ENCODE measurements around the gene ZFP69B.

ZFP69B gene

GRCh38 chr1:40422630-40423263 is 27.5 kb upstream of the ZFP69B start:
- H3K36me3 ChIP-seq (ENCODE audit: control insufficient read depth, low read length): peaks cover 40% of the 10 kb centered on the region

GRCh38 chr1:40423264-40423642 is 27.0 kb upstream of the ZFP69B start:
- Histone ChIP-seq H3K36me3 (ENCODE audit: control insufficient read depth, low read length) (peaks cover 35% of the 10 kb centered on the region), H3K4me1 (ENCODE audit: control insufficient read depth, low read length) (no peaks in the 10 kb centered on the region), H3K9me2 (replicated peaks; ENCODE audit: control insufficient read depth, low read length) (no peaks in the 10 kb centered on the region), H3K27me3 (ENCODE audit: control insufficient read depth, low read length) (no peaks in the 10 kb centered on the region), H3K4me2 (ENCODE audit: low read length) (no peak overlapping the region), H3K27ac (ENCODE audit: low read depth, low read length) (no peak overlapping the region), H3F3A (ENCODE audit: control insufficient read depth, insufficient read depth) (no peaks in the 10 kb centered on the region), H3K4me3 (ENCODE audit: low read length) (no peak overlapping the region), H3K9me3 (ENCODE audit: control insufficient read depth, insufficient read depth, low read length) (no peaks in the 10 kb centered on the region), H4K20me1 (ENCODE audit: control insufficient read depth, insufficient read depth, low read depth, low read length) (no peaks in the 10 kb centered on the region), H3K79me2 (ENCODE audit: control insufficient read depth, low read length) (no peaks in the 10 kb centered on the region)
- TF ChIP-seq CTCF (IDR thresholded peaks at IDR 0.05; ENCODE audit: low read depth, low read length, poor library complexity, severe bottlenecking) (no peak), EZH2phosphoT487 (IDR thresholded peaks at IDR 0.05; ENCODE audit: borderline replicate concordance, low read length) (no peak)

More at GRCh38 chr1:40422630-40423263, 27.5 kb upstream of the ZFP69B start:
- no peak overlapping the region for H3K4me3 ChIP-seq (ENCODE audit: low read length)
- no peak overlapping the region for H3K27ac ChIP-seq (ENCODE audit: low read depth, low read length)
- no peaks in the 10 kb centered on the region for H3K9me2 ChIP-seq (replicated peaks; ENCODE audit: control insufficient read depth, low read length)
- no peaks in the 10 kb centered on the region for H3K27me3 ChIP-seq (ENCODE audit: control insufficient read depth, low read length)
- no peaks in the 10 kb centered on the region for H3F3A ChIP-seq (ENCODE audit: control insufficient read depth, insufficient read depth)
- H3K9me3 ChIP-seq (ENCODE audit: control insufficient read depth, insufficient read depth, low read length): no peaks in the 10 kb centered on the region
- H4K20me1 ChIP-seq (ENCODE audit: control insufficient read depth, insufficient read depth, low read depth, low read length): no peaks in the 10 kb centered on the region
- no peak overlapping the region for H3K4me2 ChIP-seq (ENCODE audit: low read length)
- no peaks in the 10 kb centered on the region for H3K4me1 ChIP-seq (ENCODE audit: control insufficient read depth, low read length)
- no peaks in the 10 kb centered on the region for H3K79me2 ChIP-seq (ENCODE audit: control insufficient read depth, low read length)
- TF ChIP-seq EZH2phosphoT487 (IDR thresholded peaks at IDR 0.05; ENCODE audit: borderline replicate concordance, low read length): no peak
- TF ChIP-seq CTCF (IDR thresholded peaks at IDR 0.05; ENCODE audit: low read depth, low read length, poor library complexity, severe bottlenecking): no peak

- H3K4me2 ChIP-seq (ENCODE audit: low read length): no peak overlapping the region
- no peaks in the 10 kb centered on the region for H4K20me1 ChIP-seq (ENCODE audit: control insufficient read depth, insufficient read depth, low read depth, low read length)
Measured at GRCh38 chr1:40423951-40424618, 26.2 kb upstream of the ZFP69B start.

More at GRCh38 chr1:40423951-40424618, 26.2 kb upstream of the ZFP69B start:
- no peak for TF ChIP-seq EZH2phosphoT487 (IDR thresholded peaks at IDR 0.05; ENCODE audit: borderline replicate concordance, low read length)
- TF ChIP-seq CTCF (IDR thresholded peaks at IDR 0.05; ENCODE audit: low read depth, low read length, poor library complexity, severe bottlenecking): no peak
- H3F3A ChIP-seq (ENCODE audit: control insufficient read depth, insufficient read depth): peaks cover 3% of the 10 kb centered on the region; the same call in 1 of the 2 replicates
- no peak overlapping the region for H3K27ac ChIP-seq (ENCODE audit: low read depth, low read length)
- H3K4me1 ChIP-seq (ENCODE audit: control insufficient read depth, low read length): no peaks in the 10 kb centered on the region
- H3K27me3 ChIP-seq (ENCODE audit: control insufficient read depth, low read length): no peaks in the 10 kb centered on the region
- H3K79me2 ChIP-seq (ENCODE audit: control insufficient read depth, low read length): no peaks in the 10 kb centered on the region
- no peaks in the 10 kb centered on the region for H3K9me3 ChIP-seq (ENCODE audit: control insufficient read depth, insufficient read depth, low read length)
- no peak overlapping the region for H3K4me3 ChIP-seq (ENCODE audit: low read length)
- peaks cover 27% of the 10 kb centered on the region for H3K36me3 ChIP-seq (ENCODE audit: control insufficient read depth, low read length)
- no peaks in the 10 kb centered on the region for H3K9me2 ChIP-seq (replicated peaks; ENCODE audit: control insufficient read depth, low read length)

Data from DOHH2 (cell line).